Subcutaneous abdominal adipose tissue (tissue), 5 donors: Measurements from ENCODE around the gene C1orf87.

ENCODE experiments used
- H3K27ac ChIP-seq: one replicate; pipeline ENCODE4 v1.7.0; 2013; ENCODE audit warnings: low read depth, mild to moderate bottlenecking, inconsistent platforms, low read length, moderate library complexity
- H3K27me3 ChIP-seq, 5 donors: one replicate each; pipeline ENCODE4 v1.7.0; 2013; ENCODE audit warnings: low read length in 5 of 5, inconsistent platforms in 1 of 5; ENCODE audit not compliant: control insufficient read depth in 5 of 5, insufficient read depth in 4 of 5
- H3K36me3 ChIP-seq, 5 donors: one replicate each; pipeline ENCODE4 v1.7.0; 2013; ENCODE audit warnings: low read length in 5 of 5; ENCODE audit not compliant: control insufficient read depth in 5 of 5, insufficient read depth in 5 of 5
- H3K4me1 ChIP-seq, 5 donors: one replicate each; pipeline ENCODE4 v1.7.0; 2013; ENCODE audit warnings: low read length in 5 of 5, mild to moderate bottlenecking in 3 of 5, moderate library complexity in 1 of 5; ENCODE audit not compliant: control insufficient read depth in 5 of 5, insufficient read depth in 5 of 5
- H3K4me3 ChIP-seq, 5 donors: one replicate each; pipeline ENCODE4 v1.7.0; 2013; ENCODE audit warnings: low read length in 5 of 5, low read depth in 1 of 5
- H3K9ac ChIP-seq, 5 donors: one replicate each; pipeline ENCODE4 v1.7.0; 2013; ENCODE audit warnings: low read length in 5 of 5, mild to moderate bottlenecking in 4 of 5, moderate library complexity in 3 of 5
- H3K9me3 ChIP-seq, 5 donors: one replicate each; pipeline ENCODE4 v1.7.0; 2013; ENCODE audit warnings: low read length in 5 of 5; ENCODE audit not compliant: control insufficient read depth in 5 of 5
- donor health status: healthy.
- donor health status: healthy.
- donor health status: healthy.
- donor health status: healthy.
- donor health status: healthy.

The C1orf87 gene

GRCh38 chr1:60073605-60074278 lies at the start of gene C1orf87:
Gene C1orf87, minus strand, starts transcription at chr1:60073770. Its CDS starts 1,127 bp downstream, at chr1:60072643.
- Histone ChIP-seq H3K9me3 (no peaks in the 10 kb centered on the region), H3K9ac (no peak within 1 kb of the TSS), H3K27me3 (peaks cover 10 to 19% (median 11%) of the 10 kb centered on the region in 5 donors), H3K27ac (no peak within 1 kb of the TSS), H3K4me1 (no peaks in the 10 kb centered on the region), H3K4me3 (no peak within 1 kb of the TSS), H3K36me3 (no peaks in the 10 kb centered on the region)

GRCh38 chr1:60118085-60118484 lies 44.5 kb upstream of the C1orf87 start:
- Histone ChIP-seq H3K9ac (no peak overlapping the region), H3K4me3 (no peak overlapping the region), H3K27ac (no peak overlapping the region), H3K9me3 (no peaks in the 10 kb centered on the region), H3K4me1 (no peaks in the 10 kb centered on the region), H3K27me3 (no peaks in the 10 kb centered on the region), H3K36me3 (no peaks in the 10 kb centered on the region)

GRCh38 chr1:60114745-60115318 lies 41.3 kb upstream of the C1orf87 start:
- Histone ChIP-seq H3K27me3 (no peaks in the 10 kb centered on the region), H3K9ac (no peak overlapping the region), H3K4me3 (no peak overlapping the region), H3K27ac (no peak overlapping the region), H3K36me3 (no peaks in the 10 kb centered on the region), H3K9me3 (peaks cover 0 to 2% (median 0%) of the 10 kb centered on the region in 5 donors), H3K4me1 (no peaks in the 10 kb centered on the region)

GRCh38 chr1:60113596-60113995 lies 40.0 kb upstream of the C1orf87 start:
- Histone ChIP-seq H3K9me3 (peaks cover 0 to 2% (median 0%) of the 10 kb centered on the region in 5 donors), H3K9ac (no peak overlapping the region), H3K27me3 (no peaks in the 10 kb centered on the region), H3K36me3 (no peaks in the 10 kb centered on the region), H3K27ac (no peak overlapping the region), H3K4me3 (no peak overlapping the region), H3K4me1 (no peaks in the 10 kb centered on the region)

GRCh38 chr1:60113028-60113427 lies 39.5 kb upstream of the C1orf87 start:
- Histone ChIP-seq H3K27ac (no peak overlapping the region), H3K9ac (no peak overlapping the region), H3K4me1 (no peaks in the 10 kb centered on the region), H3K36me3 (no peaks in the 10 kb centered on the region), H3K9me3 (peaks cover 0 to 2% (median 0%) of the 10 kb centered on the region in 5 donors), H3K27me3 (no peaks in the 10 kb centered on the region), H3K4me3 (no peak overlapping the region)

GRCh38 chr1:60111716-60112115 lies 38.1 kb upstream of the C1orf87 start:
- Histone ChIP-seq H3K9ac (no peak overlapping the region), H3K27ac (no peak overlapping the region), H3K27me3 (no peaks in the 10 kb centered on the region), H3K36me3 (no peaks in the 10 kb centered on the region), H3K9me3 (peaks cover 0 to 2% (median 0%) of the 10 kb centered on the region in 5 donors), H3K4me3 (no peak overlapping the region), H3K4me1 (no peaks in the 10 kb centered on the region)

- no peaks in the 10 kb centered on the region for H3K27me3 ChIP-seq
- H3K36me3 ChIP-seq: no peaks in the 10 kb centered on the region
- H3K9me3 ChIP-seq: peaks cover 0 to 2% (median 0%) of the 10 kb centered on the region in 5 donors
- H3K27ac ChIP-seq: no peak overlapping the region
- no peaks in the 10 kb centered on the region for H3K4me1 ChIP-seq
- H3K4me3 ChIP-seq: no peak overlapping the region
- no peak overlapping the region for H3K9ac ChIP-seq
These were observed 37.5 kb upstream of the C1orf87 start for GRCh38 chr1:60111118-60111517.

- Histone ChIP-seq H3K4me3 (no peak overlapping the region), H3K27ac (no peak overlapping the region), H3K9me3 (peaks cover 0 to 2% (median 0%) of the 10 kb centered on the region in 5 donors), H3K9ac (no peak overlapping the region), H3K27me3 (no peaks in the 10 kb centered on the region), H3K4me1 (no peaks in the 10 kb centered on the region), H3K36me3 (no peaks in the 10 kb centered on the region)
These were observed 34.6 kb upstream of the C1orf87 start for GRCh38 chr1:60108196-60108595.

GRCh38 chr1:60103186-60103585 lies 29.6 kb upstream of the C1orf87 start:
- Histone ChIP-seq H3K9ac (no peak overlapping the region), H3K36me3 (no peaks in the 10 kb centered on the region), H3K9me3 (no peaks in the 10 kb centered on the region), H3K4me1 (no peaks in the 10 kb centered on the region), H3K27me3 (no peaks in the 10 kb centered on the region), H3K27ac (no peak overlapping the region), H3K4me3 (no peak overlapping the region)

GRCh38 chr1:60102267-60103061 lies 28.9 kb upstream of the C1orf87 start:
- H3K9me3 ChIP-seq: no peaks in the 10 kb centered on the region
- H3K4me1 ChIP-seq: no peaks in the 10 kb centered on the region
- no peak overlapping the region for H3K9ac ChIP-seq
- no peak overlapping the region for H3K4me3 ChIP-seq
- H3K27ac ChIP-seq: no peak overlapping the region
- H3K27me3 ChIP-seq: no peaks in the 10 kb centered on the region
- no peaks in the 10 kb centered on the region for H3K36me3 ChIP-seq
